Parathyroid adenoma (tissue), 2 donors: ENCODE data around the gene PTGFRN.

ENCODE experiments used
- H2AFZ ChIP-seq: fragments of 300-600 bp; sonication (generic); one replicate; pipeline ENCODE4 v1.7.0; 2017; ENCODE audit warnings: antibody characterized with exemption, mild to moderate bottlenecking
- H3K27ac ChIP-seq: fragments of 300-600 bp; sonication (generic); one replicate; pipeline ENCODE4 v1.7.0; 2017
- H3K27me3 ChIP-seq: fragments of 300-600 bp; sonication (generic); one replicate; pipeline ENCODE4 v1.7.0; 2017; ENCODE audit warnings: low read length; ENCODE audit not compliant: control insufficient read depth, insufficient read depth
- H3K36me3 ChIP-seq: fragments of 300-600 bp; sonication (generic); one replicate; pipeline ENCODE4 v1.7.0; 2017; ENCODE audit warnings: low read length; ENCODE audit not compliant: control insufficient read depth, insufficient read depth
- H3K4me1 ChIP-seq: fragments of 300-600 bp; sonication (generic); one replicate; pipeline ENCODE4 v1.7.0; 2017; ENCODE audit warnings: control low read depth
- H3K4me2 ChIP-seq: fragments of 300-600 bp; sonication (generic); one replicate; pipeline ENCODE4 v1.7.0; 2017; ENCODE audit warnings: low read length
- H3K4me3 ChIP-seq: fragments of 300-600 bp; sonication (generic); one replicate; pipeline ENCODE4 v1.7.0; 2017; ENCODE audit warnings: low read depth, low read length
- H3K79me2 ChIP-seq: fragments of 300-600 bp; sonication (generic); one replicate; pipeline ENCODE4 v1.7.0; 2017; ENCODE audit warnings: control low read depth
- H3K9ac ChIP-seq: fragments of 300-600 bp; sonication (generic); one replicate; pipeline ENCODE4 v1.7.0; 2017; ENCODE audit warnings: mild to moderate bottlenecking
- H3K9me3 ChIP-seq: fragments of 300-600 bp; sonication (generic); one replicate; pipeline ENCODE4 v1.7.0; 2017; ENCODE audit warnings: low read length; ENCODE audit not compliant: control insufficient read depth
- TF ChIP-seq, protein P1 (sequence below): fragments of 300-600 bp; sonication (generic); IDR thresholded peaks from one replicate; pipeline ENCODE4 v1.7.0; 2017; ENCODE audit warnings: antibody characterized with exemption, mild to moderate bottlenecking
- donor health status: primary hyperparathyroidism.

PTGFRN gene

DNA sequence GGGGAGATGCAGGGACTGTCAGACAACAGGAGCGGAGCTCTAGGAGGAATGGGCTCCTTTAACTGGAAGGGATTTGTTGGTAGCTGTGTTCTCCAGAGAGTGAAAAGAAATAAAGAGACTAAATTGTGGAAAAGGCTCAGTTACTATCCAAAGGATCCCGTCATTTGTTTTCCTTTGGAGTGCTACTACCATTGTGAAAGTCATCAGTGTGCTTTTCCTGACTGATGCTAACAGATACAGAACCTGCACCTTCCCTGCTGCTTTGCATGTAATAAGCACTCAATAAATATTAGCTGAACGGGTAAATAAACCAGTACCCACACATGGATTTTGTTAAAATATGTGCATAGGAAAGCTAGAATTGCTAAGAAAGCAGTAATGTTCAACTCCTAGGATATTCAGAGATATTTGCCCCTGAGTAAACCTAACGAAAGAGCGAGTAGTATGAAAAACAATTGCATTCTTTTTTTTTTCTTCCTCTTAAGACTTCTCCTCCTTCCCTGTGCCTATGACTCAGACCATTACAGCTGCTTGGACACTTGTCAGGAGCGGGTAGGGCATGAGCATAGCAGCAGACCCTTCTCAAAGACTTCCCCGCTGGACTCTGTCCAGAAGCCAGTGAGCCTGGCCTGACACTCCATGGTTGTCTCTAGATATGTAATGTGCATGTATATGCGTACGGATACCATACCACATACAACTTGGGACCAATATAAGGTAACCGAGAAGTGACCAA, 41.7 kb downstream of the PTGFRN start:
- no peaks in the 10 kb centered on the region for H3K36me3 ChIP-seq

DNA sequence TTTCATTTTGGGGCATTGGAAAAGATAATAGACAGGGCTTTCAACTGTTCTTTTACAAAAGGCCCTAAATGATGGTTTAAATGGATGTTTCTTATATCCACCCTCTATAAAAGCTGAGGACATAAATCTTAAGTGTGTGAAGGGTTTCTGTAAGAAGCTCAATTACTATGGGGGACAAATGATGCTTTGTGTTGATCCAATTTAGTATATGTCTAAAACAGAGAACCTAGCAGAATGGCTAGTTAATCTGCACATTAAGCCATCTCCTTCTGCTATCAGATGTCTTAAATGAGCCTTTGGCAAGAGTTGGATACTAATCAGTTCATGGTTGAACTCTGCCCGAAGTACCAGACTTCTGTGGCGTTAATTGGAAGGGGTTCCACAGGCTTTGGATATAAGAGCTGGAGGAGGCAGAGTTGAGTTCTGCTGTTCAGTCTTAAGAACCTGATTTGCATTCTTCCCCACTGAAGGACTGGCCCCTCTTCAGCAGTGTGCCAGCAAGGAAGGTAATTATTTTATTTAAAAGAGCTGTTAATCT, 43.1 kb downstream of the PTGFRN start:
- H3K27ac ChIP-seq: no peak overlapping the region
- H3K9me3 ChIP-seq: no peaks in the 10 kb centered on the region
- TF ChIP-seq, protein P1, sequence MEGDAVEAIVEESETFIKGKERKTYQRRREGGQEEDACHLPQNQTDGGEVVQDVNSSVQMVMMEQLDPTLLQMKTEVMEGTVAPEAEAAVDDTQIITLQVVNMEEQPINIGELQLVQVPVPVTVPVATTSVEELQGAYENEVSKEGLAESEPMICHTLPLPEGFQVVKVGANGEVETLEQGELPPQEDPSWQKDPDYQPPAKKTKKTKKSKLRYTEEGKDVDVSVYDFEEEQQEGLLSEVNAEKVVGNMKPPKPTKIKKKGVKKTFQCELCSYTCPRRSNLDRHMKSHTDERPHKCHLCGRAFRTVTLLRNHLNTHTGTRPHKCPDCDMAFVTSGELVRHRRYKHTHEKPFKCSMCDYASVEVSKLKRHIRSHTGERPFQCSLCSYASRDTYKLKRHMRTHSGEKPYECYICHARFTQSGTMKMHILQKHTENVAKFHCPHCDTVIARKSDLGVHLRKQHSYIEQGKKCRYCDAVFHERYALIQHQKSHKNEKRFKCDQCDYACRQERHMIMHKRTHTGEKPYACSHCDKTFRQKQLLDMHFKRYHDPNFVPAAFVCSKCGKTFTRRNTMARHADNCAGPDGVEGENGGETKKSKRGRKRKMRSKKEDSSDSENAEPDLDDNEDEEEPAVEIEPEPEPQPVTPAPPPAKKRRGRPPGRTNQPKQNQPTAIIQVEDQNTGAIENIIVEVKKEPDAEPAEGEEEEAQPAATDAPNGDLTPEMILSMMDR: no peak
- H3K4me1 ChIP-seq: no peaks in the 10 kb centered on the region
- H3K9ac ChIP-seq: no peak overlapping the region
- no peak overlapping the region for H3K4me2 ChIP-seq
- no peaks in the 10 kb centered on the region for H3K36me3 ChIP-seq
- H3K4me3 ChIP-seq: no peak overlapping the region
- H2AFZ ChIP-seq: no peak overlapping the region
- no peaks in the 10 kb centered on the region for H3K27me3 ChIP-seq
- H3K79me2 ChIP-seq: no peaks in the 10 kb centered on the region

More for the DNA sequence above, 41.7 kb downstream of the PTGFRN start:
- TF ChIP-seq, protein P1: no peak
- Histone ChIP-seq H2AFZ (no peak overlapping the region), H3K4me2 (no peak overlapping the region), H3K27me3 (no peaks in the 10 kb centered on the region), H3K9ac (no peak overlapping the region), H3K27ac (no peak overlapping the region), H3K79me2 (no peaks in the 10 kb centered on the region), H3K4me3 (no peak overlapping the region), H3K4me1 (no peaks in the 10 kb centered on the region), H3K9me3 (no peaks in the 10 kb centered on the region)

DNA sequence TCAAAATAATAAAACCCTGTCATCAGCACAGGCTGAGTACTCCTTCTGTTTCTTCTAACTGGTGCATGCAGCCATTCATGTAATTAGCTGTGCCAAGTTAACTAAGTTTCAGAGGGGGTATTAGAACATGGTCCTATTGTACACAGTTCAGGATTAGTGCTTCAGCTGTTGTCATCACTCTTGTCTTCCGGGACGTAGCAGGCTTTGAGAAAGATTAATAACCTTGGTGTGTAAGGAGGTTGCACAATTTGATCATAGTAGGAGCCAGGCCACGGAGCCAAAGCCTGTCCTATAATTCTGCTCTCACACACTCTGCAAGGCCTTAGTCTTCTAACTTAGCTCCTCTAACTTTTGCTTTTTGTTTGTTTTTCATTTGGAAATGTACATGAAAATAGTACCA, 44.7 kb downstream of the PTGFRN start:
- Histone ChIP-seq H2AFZ (no peak overlapping the region), H3K27me3 (no peaks in the 10 kb centered on the region), H3K4me2 (no peak overlapping the region), H3K4me3 (no peak overlapping the region), H3K36me3 (no peaks in the 10 kb centered on the region), H3K27ac (no peak overlapping the region), H3K9me3 (no peaks in the 10 kb centered on the region), H3K9ac (no peak overlapping the region), H3K4me1 (no peaks in the 10 kb centered on the region), H3K79me2 (no peaks in the 10 kb centered on the region)
- TF ChIP-seq, protein P1: no peak

DNA sequence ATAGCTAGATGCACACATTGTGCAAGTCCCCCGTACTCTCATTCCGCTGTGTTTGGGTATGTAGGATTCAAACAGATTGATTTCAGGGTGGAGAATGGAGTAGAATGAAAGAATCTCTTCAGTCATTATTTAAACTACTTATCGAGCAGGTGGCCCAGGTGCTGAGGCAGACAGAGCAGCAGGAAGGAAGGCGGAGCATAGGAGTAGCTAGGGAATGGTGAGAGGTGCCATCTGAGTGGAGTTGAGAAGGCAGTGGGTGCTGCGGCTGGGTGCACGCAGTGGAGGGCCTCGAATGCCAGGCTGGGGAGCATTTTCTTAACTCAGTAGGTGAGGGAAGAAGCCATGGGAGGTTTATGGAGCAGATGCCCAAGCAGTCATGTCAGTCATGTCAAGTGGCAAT, 46.7 kb downstream of the PTGFRN start:
- Histone ChIP-seq H3K4me3 (no peak overlapping the region), H3K79me2 (no peaks in the 10 kb centered on the region), H3K4me1 (no peaks in the 10 kb centered on the region), H3K4me2 (no peak overlapping the region), H3K36me3 (no peaks in the 10 kb centered on the region), H3K27ac (no peak overlapping the region), H2AFZ (no peak overlapping the region), H3K9ac (no peak overlapping the region), H3K27me3 (no peaks in the 10 kb centered on the region), H3K9me3 (no peaks in the 10 kb centered on the region)
- TF ChIP-seq, protein P1: no peak

DNA sequence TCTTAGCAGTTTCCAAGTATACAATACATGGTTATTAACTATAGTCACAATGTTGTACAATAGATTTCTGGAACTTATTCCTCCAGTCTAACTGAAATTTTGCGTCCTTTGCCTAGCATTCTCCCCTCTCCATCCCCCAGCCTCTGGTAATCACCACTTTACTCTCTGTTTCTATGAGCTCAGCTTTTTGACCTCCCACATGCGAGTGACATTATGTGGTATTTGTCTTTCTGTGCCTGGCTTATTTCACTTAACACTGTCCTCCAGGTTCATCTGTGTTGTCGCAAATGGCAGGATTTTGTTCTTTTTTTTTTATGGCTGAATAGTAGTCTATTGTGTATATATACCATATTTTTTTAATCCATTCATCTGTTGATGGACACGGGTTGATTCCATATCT, 47.9 kb downstream of the PTGFRN start:
- Histone ChIP-seq H3K4me3 (no peak overlapping the region), H3K4me1 (no peaks in the 10 kb centered on the region), H3K9me3 (no peaks in the 10 kb centered on the region), H2AFZ (no peak overlapping the region), H3K4me2 (no peak overlapping the region), H3K9ac (no peak overlapping the region), H3K27me3 (no peaks in the 10 kb centered on the region), H3K36me3 (no peaks in the 10 kb centered on the region), H3K27ac (no peak overlapping the region), H3K79me2 (no peaks in the 10 kb centered on the region)
- TF ChIP-seq, protein P1: no peak
